ENCODE measurements around the gene UMODL1. TPM values are rescaled to one million over a fixed set of nuclear protein-coding genes. Genes with fewer than 3 reads are reported as not detected.

The UMODL1 gene
- total and polyA plus RNA-seq, 12 donors, result 0.10 to 0.79 (median 0.17) TPM; not detected in 9

GRCh38 chr21:42039470-42039901, 31.6 kb upstream of the UMODL1 start:
- no peaks in the 10 kb centered on the region for H3K36me3 ChIP-seq (replicated peaks in 1 of 2)
- H3K9me3 ChIP-seq (replicated peaks in 1 of 3), result no peaks in the 10 kb centered on the region
- TF ChIP-seq POLR2A (IDR thresholded peaks at IDR 0.05), result no peak
- TF ChIP-seq, protein P1, sequence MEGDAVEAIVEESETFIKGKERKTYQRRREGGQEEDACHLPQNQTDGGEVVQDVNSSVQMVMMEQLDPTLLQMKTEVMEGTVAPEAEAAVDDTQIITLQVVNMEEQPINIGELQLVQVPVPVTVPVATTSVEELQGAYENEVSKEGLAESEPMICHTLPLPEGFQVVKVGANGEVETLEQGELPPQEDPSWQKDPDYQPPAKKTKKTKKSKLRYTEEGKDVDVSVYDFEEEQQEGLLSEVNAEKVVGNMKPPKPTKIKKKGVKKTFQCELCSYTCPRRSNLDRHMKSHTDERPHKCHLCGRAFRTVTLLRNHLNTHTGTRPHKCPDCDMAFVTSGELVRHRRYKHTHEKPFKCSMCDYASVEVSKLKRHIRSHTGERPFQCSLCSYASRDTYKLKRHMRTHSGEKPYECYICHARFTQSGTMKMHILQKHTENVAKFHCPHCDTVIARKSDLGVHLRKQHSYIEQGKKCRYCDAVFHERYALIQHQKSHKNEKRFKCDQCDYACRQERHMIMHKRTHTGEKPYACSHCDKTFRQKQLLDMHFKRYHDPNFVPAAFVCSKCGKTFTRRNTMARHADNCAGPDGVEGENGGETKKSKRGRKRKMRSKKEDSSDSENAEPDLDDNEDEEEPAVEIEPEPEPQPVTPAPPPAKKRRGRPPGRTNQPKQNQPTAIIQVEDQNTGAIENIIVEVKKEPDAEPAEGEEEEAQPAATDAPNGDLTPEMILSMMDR (IDR thresholded peaks at IDR 0.05), result no peak
- intact Hi-C loops (cut with DNase I), result no loop called here
- no peak overlapping the region for H3K4me3 ChIP-seq
- H3K27ac ChIP-seq, result peak overlapping the region in 4 of 5 donors; percentile 46 to 91 (median 72)
- H3K27me3 ChIP-seq, result no peaks in the 10 kb centered on the region
- peak in 6 of 7 donors; percentile 14 to 86 (median 76) for DNase-seq
- WGBS, 4 donors, result 19 to 37% (median 29%) methylated on average over 4 to 5 of the region's 5 CpGs
- peaks cover 0 to 19% of the 10 kb centered on the region in 2 donors for H3K4me1 ChIP-seq (replicated peaks in 1 of 2)

GRCh38 chr21:42039911-42040351, 31.2 kb upstream of the UMODL1 start:
- no peaks in the 10 kb centered on the region for H3K36me3 ChIP-seq (replicated peaks in 1 of 2)
- no peaks in the 10 kb centered on the region for H3K9me3 ChIP-seq (replicated peaks in 1 of 3)
- no peak for TF ChIP-seq POLR2A (IDR thresholded peaks at IDR 0.05)
- TF ChIP-seq, protein P1 (IDR thresholded peaks at IDR 0.05), result no peak
- no peaks in the 10 kb centered on the region for H3K27me3 ChIP-seq
- DNase-seq, result peak in 4 of 7 donors; percentile 61 to 79 (median 72)
- intact Hi-C loops (cut with DNase I), result no loop called here
- H3K4me1 ChIP-seq (replicated peaks in 1 of 2), result peaks cover 0 to 19% of the 10 kb centered on the region in 2 donors
- 35 to 74% (median 46%) methylated on average over 9 to 12 of the region's 12 CpGs for WGBS, 4 donors
- peak overlapping the region in 4 of 5 donors; percentile 46 to 91 (median 72) for H3K27ac ChIP-seq
- no peak overlapping the region for H3K4me3 ChIP-seq

DNA sequence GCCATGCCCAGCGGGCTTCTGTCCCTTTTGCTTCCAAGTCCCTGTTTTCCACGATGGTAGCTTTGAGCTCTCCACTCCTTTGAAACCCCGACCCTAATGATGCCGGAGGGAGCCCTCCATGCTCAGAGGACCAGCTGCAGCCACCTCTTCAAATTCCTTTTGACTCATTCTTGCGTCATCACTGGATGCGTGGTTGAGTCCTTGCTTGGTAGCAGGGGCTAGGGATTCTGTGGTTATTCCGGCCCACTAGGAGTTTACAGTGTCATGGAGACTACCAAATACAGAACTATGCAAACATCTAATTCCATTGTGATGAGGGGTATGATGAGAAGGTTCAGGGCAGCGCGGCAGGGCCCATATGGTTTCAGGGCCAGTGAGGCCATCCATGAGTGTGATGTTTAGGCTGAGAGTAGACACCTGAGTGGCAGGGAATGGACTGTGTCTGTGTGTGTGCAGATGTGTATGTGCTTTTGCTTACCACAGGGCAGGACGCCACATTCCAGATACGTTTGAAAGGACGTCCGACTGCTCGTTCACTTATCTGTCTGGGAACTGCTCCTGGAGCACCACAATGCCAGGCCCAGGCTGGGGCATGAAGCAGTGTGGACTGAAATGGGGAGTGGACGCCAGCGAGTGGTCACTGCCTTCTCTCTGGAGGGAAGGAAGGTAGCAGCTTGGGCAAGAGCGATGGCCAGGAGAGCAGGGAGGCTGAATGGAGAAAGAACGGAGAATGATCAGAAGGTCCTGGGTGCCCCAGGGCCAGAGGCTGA, 30.5 kb upstream of the UMODL1 start:
- 85 to 87% (median 86%) methylated on average over 18 of the region's 18 CpGs for WGBS, 4 donors

DNA sequence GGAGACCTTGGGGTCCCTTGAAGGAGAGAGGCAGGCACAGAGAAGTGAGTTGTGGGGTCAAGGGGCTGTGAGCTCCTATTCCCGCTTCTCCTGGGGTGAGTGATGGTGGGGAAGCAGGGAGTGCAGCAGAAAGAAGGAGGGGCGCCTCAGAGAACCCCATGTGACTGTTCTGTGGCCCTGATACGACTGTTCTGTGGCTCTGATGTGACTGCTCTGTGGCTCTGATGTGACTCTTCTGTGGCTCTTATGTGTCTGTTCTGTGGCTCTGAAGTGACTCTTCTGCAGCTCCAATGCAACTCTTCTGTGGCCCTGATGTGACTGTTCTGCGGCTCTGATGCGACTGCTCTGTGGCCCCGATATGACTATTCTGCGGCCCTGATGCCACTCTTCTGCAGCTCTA, 29.9 kb upstream of the UMODL1 start:
- no peak overlapping the region for H3K4me3 ChIP-seq
- no peaks in the 10 kb centered on the region for H3K9me3 ChIP-seq (replicated peaks in 1 of 3)
- intact Hi-C loops (cut with DNase I), result no loop called here
- WGBS, 4 donors, result 94 to 98% (median 97%) methylated on average over 7 of the region's 7 CpGs
- peak overlapping the region in 1 of 5 donors; percentile 91 for H3K27ac ChIP-seq
- H3K4me1 ChIP-seq (replicated peaks in 1 of 2), result peaks cover 0 to 19% of the 10 kb centered on the region in 2 donors
- H3K36me3 ChIP-seq (replicated peaks in 1 of 2), result no peaks in the 10 kb centered on the region
- no peak for TF ChIP-seq POLR2A (IDR thresholded peaks at IDR 0.05)
- TF ChIP-seq, protein P1 (IDR thresholded peaks at IDR 0.05), result no peak
- no peak for DNase-seq
- no peaks in the 10 kb centered on the region for H3K27me3 ChIP-seq

More for the DNA sequence above, 30.5 kb upstream of the UMODL1 start:
- no peaks in the 10 kb centered on the region for H3K36me3 ChIP-seq (replicated peaks in 1 of 2)
- peaks cover 0 to 19% of the 10 kb centered on the region in 2 donors for H3K4me1 ChIP-seq (replicated peaks in 1 of 2)
- H3K9me3 ChIP-seq (replicated peaks in 1 of 3), result no peaks in the 10 kb centered on the region
- peak overlapping the region in 3 of 5 donors; percentile 67 to 91 (median 76) for H3K27ac ChIP-seq
- no peak overlapping the region for H3K4me3 ChIP-seq
- no peaks in the 10 kb centered on the region for H3K27me3 ChIP-seq
- intact Hi-C loops (cut with DNase I), result no loop called here
- DNase-seq, result peak in 4 of 7 donors; percentile 53 to 60 (median 58)
- TF ChIP-seq, protein P1 (IDR thresholded peaks at IDR 0.05), result no peak
- no peak for TF ChIP-seq POLR2A (IDR thresholded peaks at IDR 0.05)

All from adrenal gland (tissue), 12 donors.